Astrocyte (in vitro differentiated cells and primary cell): ENCODE measurements around the gene FBXO7.

ENCODE experiments used
- EZH2 ChIP-seq: IDR thresholded peaks from 2 replicates; pipeline ENCODE4 v1.6.1; 2012; ENCODE audit warnings: mild to moderate bottlenecking, low read length, inconsistent platforms; ENCODE audit not compliant: insufficient read depth
- TF ChIP-seq, protein P1 (sequence below): IDR thresholded peaks from 2 replicates; pipeline ENCODE4 v1.5.1; 2011; ENCODE audit warnings: low read depth, mild to moderate bottlenecking, inconsistent platforms, low read length, moderate library complexity; ENCODE audit not compliant: insufficient read depth

DNA sequence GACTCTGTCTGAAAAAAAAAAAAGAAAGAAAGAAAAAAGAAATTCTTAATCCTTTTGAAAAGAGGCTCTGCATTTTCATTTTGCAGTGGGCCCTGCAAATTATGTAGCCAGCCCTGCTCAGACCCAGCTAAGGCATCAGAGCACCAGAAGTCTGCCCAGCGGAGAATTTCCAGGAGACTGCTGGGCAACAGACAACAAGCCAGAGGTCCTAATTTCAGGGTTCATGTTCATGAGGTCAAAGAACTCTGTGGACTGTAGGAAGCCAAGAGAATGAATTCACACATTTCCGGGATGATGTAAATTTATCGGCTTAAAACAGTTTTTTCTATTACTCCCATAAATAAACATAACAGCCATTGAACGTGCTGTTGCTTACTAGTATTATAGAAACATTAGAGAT lies 47.7 kb upstream of the FBXO7 start:
- TF ChIP-seq, protein P1, sequence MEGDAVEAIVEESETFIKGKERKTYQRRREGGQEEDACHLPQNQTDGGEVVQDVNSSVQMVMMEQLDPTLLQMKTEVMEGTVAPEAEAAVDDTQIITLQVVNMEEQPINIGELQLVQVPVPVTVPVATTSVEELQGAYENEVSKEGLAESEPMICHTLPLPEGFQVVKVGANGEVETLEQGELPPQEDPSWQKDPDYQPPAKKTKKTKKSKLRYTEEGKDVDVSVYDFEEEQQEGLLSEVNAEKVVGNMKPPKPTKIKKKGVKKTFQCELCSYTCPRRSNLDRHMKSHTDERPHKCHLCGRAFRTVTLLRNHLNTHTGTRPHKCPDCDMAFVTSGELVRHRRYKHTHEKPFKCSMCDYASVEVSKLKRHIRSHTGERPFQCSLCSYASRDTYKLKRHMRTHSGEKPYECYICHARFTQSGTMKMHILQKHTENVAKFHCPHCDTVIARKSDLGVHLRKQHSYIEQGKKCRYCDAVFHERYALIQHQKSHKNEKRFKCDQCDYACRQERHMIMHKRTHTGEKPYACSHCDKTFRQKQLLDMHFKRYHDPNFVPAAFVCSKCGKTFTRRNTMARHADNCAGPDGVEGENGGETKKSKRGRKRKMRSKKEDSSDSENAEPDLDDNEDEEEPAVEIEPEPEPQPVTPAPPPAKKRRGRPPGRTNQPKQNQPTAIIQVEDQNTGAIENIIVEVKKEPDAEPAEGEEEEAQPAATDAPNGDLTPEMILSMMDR, result no peak
- TF ChIP-seq EZH2, result no peak
